ENCODE results near the gene HDLBP.
"Not testable (repeated sequence)": the region's sequence is repeated elsewhere in the genome, so short reads cannot be mapped to it uniquely, and the experiment has no call there.

The HDLBP gene

DNA sequence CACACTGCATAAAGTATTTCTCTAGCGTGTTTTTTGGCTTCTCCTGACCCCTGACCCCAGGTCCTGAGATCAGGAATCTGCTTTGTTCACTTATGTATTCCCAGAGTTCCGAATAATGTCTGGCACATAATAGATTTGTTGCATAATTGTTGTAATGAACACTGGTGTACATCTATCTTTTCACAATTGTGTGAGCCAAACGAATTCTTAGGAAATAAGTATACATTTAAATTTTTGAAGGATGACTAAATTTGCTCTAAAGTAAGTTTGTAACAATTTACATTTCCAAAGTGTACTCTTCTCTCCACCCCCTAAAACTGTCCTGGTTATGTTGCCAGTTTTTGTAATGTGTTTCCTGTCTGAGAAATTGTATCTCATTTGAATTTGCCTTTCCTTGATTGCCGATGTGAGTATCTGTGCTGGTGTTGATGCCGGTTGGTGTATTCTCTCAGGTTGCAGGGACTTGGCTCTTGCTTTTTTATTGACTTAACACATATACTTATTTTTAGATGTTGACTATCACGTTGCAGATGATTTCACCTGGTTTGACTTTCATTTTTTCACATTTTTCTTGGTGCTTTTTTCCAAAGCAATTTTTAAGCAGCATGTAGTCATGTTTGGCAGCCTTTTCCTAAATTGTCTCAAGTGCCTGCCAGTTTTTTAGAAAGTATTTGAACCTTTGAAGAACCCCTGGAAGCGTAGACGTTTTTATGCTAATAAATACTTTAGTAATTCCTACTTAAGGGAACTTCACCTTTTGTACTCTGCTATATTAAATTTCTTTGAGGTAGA lies 24.6 kb upstream of the HDLBP start:
- DNase-seq (ENCODE audit: low spot score), result no peak

DNA sequence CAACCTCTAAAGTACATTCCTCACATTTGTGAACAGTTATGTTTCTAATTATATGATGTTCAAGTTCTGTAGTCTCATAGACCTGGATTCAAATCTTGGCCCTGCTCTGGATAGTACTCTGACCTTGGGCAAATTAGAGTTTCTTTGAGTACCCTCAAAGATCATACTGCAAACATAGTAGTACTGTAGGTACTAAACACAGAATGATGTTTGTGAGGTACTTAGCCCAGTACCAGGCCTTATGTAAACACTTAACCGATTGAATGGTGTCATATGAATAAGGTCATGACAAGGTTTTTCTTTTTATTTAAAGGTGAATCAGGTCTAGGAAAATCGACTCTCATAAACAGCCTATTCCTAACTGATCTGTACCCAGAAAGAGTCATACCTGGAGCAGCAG lies 19.3 kb upstream of the HDLBP start:
- no peak for DNase-seq (ENCODE audit: low spot score)

DNA sequence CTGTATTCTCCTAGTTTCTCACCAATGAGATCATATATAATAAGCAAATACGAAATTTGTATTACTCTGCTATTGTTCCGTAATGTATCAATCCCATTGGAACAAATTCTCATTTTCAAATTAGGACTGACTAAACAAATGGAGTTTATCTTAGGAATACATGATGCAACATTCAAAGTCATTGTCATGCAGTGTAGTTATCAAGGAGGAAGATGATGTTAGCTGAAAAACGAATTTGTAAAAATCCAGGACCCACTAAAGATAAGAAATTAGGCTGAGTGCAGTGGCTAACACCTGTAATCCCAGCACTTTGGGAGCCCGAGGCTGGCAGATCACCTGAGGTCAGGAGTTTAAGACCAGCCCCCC lies 15.1 kb upstream of the HDLBP start:
- no peak for DNase-seq (ENCODE audit: low spot score)

DNA sequence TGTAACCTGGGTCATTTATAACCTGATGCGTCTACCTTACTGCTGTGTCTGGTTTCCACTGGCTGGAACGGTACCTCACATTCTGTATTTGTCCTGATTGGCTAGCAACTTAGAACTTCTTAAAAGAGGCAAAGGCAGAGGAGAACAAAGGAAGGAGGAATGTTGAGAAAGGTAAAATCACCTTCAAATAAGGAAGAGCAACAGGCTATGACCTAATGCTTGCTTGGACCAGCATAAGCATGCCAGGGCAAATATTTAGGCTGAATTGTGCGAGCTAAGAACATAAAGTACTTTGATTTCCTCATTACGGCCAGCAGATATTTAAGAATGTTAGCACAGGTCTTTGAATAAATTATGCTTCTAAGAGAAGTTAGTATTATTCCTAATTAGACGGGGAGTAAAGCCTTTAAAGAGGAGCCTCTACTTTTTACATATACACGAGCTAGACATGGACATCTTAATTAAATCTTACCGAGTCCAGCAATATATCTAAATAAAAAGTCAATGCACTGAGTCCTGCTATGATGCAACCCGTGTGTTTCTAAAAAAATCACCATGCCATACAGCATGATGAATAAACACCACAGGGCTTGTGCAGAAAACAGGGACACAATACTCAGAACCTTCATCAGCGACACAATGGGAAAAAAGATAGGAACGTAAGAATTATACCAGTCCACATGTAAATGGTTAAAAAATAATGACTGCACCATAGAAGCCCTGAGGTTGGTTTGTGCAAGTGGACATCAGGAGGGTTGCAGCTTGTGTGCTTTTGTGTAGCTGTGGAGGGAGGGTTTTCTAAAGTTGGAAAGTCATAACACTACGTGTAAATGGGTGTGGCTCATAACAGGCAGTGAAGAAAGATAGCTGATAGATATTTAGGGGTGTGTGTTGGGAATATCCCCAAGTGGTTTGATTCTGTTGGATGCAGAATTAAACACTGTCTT lies 14.5 kb upstream of the HDLBP start:
- no peak for DNase-seq (ENCODE audit: low spot score)

DNA sequence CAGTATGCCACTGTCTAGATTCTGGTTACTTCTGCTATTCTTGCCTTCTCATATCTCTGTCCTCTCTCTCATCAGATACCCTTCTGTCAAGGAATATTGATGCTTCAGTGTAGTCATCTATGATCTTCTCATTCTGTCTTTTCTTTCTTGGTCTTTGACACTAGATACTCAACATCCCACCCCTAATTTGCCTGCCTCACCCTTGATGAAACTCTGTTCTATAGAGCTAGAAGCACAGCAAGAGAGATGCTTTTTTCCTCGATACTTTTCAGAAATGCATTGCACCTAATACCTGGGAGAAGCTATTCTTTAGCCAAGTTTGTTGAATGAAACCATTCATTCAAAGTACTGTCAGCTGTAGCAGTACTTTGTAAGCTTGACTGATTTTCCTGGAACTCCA lies 9.8 kb upstream of the HDLBP start:
- no peak for DNase-seq (ENCODE audit: low spot score)

DNA sequence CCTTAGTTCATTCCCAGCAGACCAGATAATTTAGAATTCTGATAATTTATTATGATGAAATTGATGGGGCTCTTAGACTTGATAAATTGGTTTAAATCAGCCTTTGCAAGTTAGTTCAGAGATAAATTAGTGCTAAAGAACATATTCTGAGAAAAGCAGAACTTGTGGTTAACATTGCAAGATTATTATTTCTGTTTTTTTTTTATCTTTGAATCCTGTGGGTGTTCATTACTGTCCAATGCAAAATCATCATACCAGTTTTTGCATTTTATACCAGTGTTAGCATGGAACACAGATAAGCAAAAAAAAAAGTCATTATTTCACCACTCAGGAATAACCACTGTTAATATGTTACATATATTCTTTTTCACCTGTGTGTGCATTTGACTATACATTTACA lies 9.3 kb upstream of the HDLBP start:
- DNase-seq (ENCODE audit: low spot score), result no peak

DNA sequence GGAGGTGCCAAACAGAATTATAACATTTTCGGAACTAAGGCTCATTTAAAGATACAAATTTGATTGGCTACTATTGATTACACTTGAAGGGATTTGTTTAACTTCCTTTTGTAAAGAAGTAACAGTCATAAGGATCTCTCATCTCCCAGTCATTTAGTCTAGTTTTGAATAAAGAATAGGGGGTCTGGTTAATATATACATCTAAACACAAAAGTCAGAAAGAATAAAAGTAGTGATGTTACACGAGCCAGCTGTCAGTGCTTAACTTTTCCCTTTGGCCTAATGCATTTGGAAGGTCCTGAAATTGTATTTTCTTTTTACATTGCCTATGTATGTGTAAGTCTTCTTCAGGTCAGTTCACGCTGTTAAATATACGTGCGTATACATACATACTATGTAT lies 8.3 kb upstream of the HDLBP start:
- DNase-seq (ENCODE audit: low spot score), result no peak

DNA sequence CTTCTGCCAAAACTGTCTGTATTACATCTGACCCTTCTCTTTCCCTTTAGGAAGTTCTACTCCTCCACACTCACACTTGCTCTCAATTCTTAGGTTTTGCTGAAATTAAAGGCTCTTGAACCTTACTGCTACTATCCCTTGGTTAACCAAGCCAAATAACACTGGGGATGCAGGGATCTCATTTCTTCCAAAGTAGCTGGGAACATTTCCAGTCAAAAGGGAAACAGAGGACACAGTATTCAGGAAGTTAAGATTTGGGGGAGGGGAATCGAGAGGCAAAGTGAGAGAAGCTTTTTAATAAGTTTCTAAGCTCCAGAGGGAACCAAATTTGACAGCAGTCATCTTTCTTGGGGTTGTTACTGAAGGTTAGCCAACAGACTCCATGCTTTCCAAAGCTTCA lies 6.4 kb upstream of the HDLBP start:
- DNase-seq (ENCODE audit: low spot score), result no peak

DNA sequence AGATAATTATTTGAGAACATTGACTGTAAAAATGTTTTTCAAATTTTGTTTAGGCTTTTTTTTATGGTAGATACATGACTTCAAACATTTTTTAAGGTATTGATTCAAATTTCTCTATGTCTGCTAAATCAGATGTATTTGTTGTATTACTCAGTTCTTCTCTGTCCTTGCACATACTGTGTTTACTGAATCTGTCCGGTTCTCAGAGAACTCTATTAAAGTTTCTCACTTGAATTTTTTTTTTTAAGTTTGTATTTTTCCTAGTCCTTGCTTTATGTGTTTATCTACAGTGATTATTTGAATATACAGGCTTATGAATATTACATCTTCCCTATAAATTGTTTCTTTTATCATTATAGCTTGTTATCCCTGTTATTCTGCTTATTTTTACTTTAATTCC lies 5.6 kb upstream of the HDLBP start:
- no peak for DNase-seq (ENCODE audit: low spot score)

DNA sequence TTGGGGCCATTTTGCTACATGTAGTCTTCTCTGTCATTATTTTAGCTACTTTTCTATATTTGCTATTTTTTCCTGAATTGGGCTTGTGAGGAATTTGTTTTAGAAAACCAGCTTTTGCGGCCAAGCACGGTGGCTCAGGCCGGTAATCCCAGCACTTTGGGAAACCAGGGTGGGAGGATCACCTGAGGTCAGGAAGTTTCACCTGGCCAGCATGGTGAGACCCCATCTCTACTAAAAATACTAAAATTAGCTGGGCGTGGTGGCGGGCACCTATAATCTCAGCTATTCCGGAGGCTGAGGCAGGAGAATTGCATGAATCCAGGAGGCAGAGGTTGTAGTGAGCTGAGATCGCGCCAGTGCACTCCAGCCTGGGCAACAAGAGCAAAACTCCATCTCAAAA lies 4.9 kb upstream of the HDLBP start:
- no peak for DNase-seq (ENCODE audit: low spot score)

DNA sequence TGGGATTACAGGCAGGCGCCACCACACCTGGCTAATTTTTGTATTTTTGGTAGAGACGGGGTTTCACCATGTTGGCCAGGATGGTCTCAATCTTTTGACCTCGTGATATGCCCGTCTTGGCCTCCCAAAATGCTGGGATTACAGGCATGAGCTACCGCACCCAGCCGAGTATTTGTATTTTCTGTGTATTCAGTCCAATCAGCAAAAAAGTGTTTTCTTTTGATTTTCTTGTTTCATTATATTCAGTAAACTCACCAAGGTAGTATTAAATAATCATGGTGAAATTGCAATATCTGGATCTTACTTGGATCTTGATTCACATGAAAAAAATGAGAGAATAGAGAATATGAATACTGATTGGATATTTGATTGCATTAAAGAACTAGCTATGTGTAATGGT lies 3.4 kb upstream of the HDLBP start:
- DNase-seq (ENCODE audit: low spot score), result not testable (repeated sequence)

DNA sequence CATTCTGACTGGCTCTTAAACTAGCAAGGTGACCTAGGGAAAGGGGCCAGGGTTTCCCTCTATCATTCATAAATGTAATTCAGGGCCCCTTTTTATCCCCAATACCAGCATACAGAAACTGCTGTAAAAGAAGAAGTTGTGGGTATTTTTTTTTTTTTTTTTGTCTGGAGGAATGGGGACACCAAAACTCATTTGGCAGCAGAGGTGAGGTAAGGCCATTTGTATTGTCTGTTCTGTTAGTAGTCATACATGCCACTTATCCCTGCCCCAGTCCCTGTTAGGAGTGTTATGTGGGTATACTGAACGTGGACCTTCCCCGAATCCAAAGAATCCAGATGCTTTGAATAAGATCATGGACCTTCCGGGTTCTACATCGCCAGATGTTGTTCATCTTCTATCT lies 1.9 kb upstream of the HDLBP start:
- DNase-seq (ENCODE audit: low spot score), result no peak

DNA sequence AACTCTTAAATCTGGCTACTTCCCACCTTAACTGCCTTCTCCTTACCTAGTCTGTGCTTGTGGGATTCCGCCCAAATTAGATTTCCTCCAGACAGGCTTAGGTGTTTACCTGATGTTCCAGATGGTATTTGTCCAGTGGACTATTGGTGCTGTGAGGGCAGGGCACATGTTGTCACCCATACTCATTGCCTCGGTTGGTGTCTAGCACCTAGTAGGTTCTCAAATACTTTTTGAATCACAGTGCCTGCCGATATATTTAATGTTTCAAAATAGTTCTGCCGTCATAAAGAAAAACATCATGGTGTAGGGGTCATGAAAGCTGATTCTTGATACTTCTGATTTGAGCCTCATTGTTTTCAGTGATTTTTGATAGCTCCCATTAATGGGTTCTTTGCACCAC lies 1.4 kb upstream of the HDLBP start:
- no peak for DNase-seq (ENCODE audit: low spot score)

DNA sequence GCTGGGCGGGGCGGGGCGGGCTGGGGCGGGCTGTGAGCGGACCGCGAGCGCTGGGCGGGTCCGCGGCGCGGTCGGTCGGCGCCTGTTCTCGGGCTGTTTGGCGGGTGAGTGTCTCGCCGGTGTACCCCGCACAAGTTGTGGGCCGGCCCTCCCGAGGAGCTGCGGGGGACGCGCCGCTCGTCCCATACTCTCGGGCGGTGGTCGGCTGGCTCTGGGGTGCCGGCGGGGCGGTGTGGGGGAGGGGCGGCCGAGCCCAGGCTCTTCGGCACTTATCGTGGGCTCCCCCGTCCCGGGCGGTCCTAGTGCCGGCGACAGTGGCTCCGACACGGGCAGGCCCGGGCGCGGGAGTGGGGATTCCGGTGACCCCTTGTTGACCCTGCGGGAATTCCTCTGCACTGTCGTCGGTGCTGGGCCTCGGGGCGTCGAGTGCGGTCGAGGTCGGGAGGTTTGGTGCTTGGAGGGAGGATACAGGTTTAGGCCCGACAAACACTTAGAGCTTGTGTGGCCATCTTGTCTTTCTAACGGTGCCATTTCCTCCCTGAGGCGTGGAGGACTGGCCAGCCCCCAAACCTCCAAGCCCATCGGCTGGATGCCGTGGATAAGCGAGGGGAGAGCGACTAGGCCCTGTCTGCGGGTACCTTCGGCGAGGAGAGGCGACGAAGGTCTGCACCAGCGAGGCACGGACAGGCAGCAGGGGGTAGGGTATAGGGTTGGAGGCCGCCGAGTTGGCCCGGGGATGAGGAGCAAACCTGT lies 583 bp upstream of the HDLBP start, which contains the start of gene SEPTIN2:
TSS of gene SEPTIN2 (plus strand) at position 47 of the 753 bp plus-strand sequence. CDS start 8,308 bp downstream, outside the sequence.
- DNase-seq (ENCODE audit: low spot score), result peak; percentile 37

DNA sequence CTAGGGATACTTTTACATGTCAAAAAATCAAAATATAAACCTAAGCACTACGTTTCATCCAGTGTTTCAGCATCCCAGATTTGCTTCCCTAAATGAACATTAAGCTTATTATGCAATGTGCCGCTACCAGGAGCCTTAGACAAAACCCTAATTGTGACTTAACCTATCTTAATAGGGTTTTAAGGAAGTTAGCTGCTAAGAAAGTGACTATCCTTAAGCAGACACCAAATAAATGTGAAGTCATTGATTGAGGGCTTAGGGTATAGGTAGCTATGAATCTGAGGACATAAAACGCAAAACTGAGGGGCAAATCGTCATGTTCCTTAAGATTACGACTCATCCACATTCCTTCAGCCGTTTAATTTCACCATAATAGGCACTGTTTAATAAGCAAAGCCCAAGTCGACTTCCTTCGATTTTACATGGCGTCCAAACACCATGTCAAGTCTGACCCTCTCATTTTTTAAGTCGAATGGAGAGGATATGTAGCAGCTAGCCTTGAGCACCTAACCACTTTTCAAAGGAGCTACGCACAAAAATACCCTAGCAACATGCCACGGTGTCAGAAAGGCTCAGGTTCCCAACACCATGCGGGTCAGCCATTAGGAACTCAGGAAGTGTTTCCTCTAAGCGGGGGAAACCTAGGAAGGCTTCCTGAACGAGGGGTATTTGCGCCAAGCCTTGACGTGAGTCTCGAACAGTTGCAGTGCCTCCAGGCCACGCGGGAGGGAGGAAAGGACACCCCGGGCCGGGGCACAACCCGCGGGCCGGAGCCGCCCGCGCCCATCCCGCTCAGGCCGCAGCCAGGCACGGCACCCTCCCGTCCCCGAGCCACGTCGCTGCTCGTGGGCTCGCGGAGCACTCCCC lies 1.0 kb downstream of the HDLBP start:
- DNase-seq (ENCODE audit: low spot score), result no peak

DNA sequence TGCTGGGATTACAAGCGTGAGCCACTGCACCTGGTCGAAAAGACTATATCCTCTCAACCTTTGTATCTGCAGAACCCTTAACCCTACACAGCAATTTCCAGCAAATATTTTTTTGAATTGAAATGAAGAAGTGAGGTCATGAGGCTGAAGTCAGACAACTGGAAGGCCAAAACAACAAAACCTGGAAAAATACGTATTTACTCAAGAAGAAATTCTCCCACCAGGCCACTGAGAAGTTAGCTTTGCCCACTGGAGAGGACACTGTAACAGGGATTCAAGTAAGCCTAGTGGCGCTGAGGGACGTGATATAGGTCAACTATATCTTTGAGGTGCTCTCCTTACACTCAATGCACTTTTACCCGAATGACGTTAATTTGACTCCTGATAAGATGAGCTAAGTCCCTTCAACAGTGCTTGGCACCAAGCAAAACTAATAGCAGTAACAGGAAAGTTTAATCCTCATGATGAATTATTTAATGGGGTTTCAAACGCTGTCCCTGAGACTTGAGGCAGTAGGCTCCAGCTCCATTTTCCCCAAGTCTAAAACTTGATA lies 1.9 kb downstream of the HDLBP start:
- DNase-seq (ENCODE audit: low spot score), result no peak

DNA sequence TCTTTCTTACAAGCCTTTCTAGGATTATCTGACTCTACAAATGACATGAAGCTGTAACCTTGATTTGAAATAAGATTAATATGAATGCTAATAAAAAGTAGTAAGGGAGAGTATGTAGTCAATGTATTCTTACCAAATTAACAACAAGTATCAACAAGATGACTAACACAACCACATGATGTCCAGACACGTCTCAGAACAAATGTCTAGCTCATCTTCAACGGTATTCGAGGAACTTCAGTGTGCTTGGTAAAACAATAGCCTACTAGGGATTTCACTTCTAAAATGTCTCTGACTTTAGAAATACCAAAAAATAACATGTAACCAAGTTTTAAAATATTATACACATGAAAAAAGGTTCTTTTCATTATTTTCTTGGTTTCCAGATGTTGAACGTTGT lies 3.4 kb downstream of the HDLBP start:
- no peak for DNase-seq (ENCODE audit: low spot score)

DNA sequence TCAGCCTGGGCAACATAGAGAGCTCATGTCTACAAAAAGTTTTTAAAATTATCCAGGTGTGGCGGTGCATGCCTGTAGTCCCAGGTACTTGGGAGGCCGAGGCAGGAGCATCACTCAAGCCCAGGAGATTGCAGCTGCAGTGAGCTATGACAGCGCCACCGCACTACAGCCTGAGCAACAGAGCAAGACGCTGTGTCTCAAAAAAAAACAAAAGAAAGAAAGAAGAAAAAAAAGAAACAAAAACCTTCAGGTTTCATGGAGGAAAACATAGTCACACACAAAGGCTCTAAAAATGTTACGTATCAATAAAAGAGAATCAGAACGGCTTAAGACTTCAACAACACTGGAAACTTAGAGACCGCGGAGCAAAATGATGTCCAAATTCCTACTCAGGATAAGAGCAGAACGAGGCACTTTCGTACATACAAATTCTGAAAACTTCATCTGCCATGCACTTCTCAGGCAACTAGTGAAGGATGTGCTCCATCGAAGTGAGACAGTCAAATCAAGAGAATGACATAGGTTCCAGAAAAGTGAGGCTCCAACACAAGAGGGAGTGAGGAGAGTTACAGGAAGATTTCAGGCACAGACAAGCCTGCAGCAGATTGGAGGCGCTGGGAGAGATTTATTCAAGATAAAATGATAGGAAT lies 4.4 kb downstream of the HDLBP start:
- DNase-seq (ENCODE audit: low spot score), result no peak

DNA sequence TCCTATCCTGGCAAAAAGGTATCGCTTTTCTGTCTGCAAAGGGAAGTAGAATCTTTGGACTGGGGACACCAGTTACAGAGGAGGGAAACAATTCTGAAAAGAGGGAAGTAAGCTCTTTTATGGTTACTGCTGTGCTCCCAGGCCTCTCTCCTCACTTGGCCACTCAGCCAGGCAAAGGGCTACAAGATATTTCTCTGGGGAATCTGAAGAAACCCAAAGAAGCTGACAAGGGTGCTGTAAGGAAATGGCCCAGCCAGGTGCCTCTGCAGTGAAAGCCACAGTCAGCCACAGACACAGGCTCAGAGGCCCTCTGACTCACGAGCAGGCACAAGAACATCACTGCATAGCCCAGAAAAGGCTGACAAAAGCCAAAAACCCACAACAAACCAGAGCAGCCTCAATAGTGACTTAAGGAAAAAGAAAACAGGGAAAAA lies 5.8 kb downstream of the HDLBP start:
- DNase-seq (ENCODE audit: low spot score), result no peak

DNA sequence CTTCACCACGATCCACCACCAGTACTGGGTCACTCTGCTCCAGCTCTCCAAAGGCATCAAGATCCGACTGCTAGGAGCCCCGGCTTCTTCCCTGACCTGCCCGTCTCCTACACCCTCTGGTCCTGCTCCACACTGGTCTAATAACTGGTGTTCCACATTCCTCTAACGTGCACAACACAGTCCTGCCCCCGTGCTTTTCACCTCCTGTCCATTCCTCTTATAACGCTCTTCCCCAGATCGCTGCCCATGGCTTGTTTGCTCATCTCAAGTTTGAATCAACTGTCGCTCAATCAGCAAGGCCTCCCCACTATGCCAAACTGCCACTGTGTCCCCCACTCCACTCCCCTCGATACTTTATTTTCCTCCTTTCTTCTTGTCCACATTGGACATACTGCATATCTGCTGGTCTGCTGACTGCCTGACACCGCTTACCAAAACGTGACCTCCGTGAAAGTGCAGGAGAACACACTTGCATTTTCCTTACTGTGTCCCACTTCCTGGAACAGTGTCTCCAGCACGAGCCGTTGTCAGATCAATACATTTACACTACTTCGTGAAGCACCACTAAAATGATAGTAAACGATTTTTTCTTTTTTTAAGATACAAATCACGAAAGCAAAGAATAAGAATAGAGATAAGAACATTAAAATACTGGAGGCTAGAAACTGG lies 6.5 kb downstream of the HDLBP start:
- no peak for DNase-seq (ENCODE audit: low spot score)
